WI38 (cell line): ENCODE data around the gene NCAPD2.
"Not testable (repeated sequence)": the region's sequence is repeated elsewhere in the genome, so short reads cannot be mapped to it uniquely, and the experiment has no call there.

Source experiments
- H3K4me3 ChIP-seq: 2 replicates; pipeline ENCODE4 v1.5.1; 2011; ENCODE audit warnings: low read depth, mild to moderate bottlenecking, control low read depth, low read length
- CTCF ChIP-seq: IDR thresholded peaks from 2 replicates; pipeline ENCODE4 v1.5.1; 2012; ENCODE audit warnings: low read depth, mild to moderate bottlenecking, control low read depth, low read length

NCAPD2 gene

GRCh38 chr12:6551496-6552139, 57.7 kb downstream of the NCAPD2 start:
- TF ChIP-seq CTCF, result no peak
- H3K4me3 ChIP-seq, result peak overlapping the region; percentile 11; the same call in 1 of the 2 replicates

- no peak for TF ChIP-seq CTCF
- H3K4me3 ChIP-seq, result peak overlapping the region; percentile 7; the same call in 1 of the 2 replicates
These were observed 58.2 kb downstream of the NCAPD2 start for GRCh38 chr12:6552140-6552551.

GRCh38 chr12:6553051-6553868, 59.4 kb downstream of the NCAPD2 start:
- TF ChIP-seq CTCF, result no peak
- peak overlapping the region; percentile 18 for H3K4me3 ChIP-seq

GRCh38 chr12:6554168-6555017, 60.5 kb downstream of the NCAPD2 start:
- H3K4me3 ChIP-seq, result peak overlapping the region; percentile 85
- peak; percentile 58 for TF ChIP-seq CTCF

GRCh38 chr12:6555018-6555691, 61.3 kb downstream of the NCAPD2 start:
- peak overlapping the region; percentile 85 for H3K4me3 ChIP-seq
- TF ChIP-seq CTCF, result no peak

- H3K4me3 ChIP-seq, result not testable (repeated sequence)
These were observed 62.6 kb downstream of the NCAPD2 start for GRCh38 chr12:6556496-6556817.

- TF ChIP-seq CTCF, result no peak
- H3K4me3 ChIP-seq, result no peak overlapping the region
These were observed 63.0 kb downstream of the NCAPD2 start for GRCh38 chr12:6556857-6557256.
